ENCODE results near the gene NSUN7. TPM values are rescaled to one million over a fixed set of nuclear protein-coding genes. Genes with fewer than 3 reads are reported as not detected.

NSUN7 gene
- total RNA-seq, 2 experiments from 2014 or later: 0.19 to 0.27 TPM

DNA sequence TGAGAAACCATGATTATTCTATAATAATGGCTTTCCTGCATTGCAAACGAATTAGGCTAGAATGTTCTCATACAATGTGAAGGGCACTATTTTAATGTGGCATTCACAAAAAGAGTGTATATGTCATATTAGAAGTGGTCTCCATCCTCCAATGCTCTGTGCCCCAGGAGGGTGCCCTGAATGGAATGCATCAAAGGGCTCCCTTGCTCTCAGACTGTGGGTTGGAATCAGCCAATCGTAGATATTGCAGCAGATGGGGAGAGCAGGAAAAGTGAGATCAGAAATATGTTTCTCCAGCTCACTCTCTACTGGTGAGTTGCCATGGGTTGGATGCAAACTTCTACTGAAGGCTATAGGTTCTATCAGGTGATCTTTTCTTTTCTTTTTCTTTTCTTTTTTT, 11.9 kb upstream of the NSUN7 start:
- no peak for DNase-seq
- H3K27me3 Mint-ChIP-seq (ENCODE audit: low read depth): peaks cover 2% of the 10 kb centered on the region
- intact Hi-C loops (cut with micrococcal nuclease): loop anchor here (1.0 kb wide), 3 partner anchors 105 to 186 kb away; no protein-coding TSS in a partner anchor
- CTCF ChIA-PET: interaction anchor here (0.6 to 4.3 kb wide), 6 partner anchors 8 to 187 kb away, joined by 3 to 17 read pairs (median 5); no protein-coding TSS in a partner anchor
- H3K4me3 Mint-ChIP-seq: no peak overlapping the region
- H3K36me3 Mint-ChIP-seq (ENCODE audit: low read depth): no peaks in the 10 kb centered on the region
- H3K4me1 Mint-ChIP-seq (ENCODE audit: low read depth): peaks cover under 1% of the 10 kb centered on the region
- H3K27ac Mint-ChIP-seq: no peak overlapping the region
- H3K9me3 Mint-ChIP-seq: no peaks in the 10 kb centered on the region

DNA sequence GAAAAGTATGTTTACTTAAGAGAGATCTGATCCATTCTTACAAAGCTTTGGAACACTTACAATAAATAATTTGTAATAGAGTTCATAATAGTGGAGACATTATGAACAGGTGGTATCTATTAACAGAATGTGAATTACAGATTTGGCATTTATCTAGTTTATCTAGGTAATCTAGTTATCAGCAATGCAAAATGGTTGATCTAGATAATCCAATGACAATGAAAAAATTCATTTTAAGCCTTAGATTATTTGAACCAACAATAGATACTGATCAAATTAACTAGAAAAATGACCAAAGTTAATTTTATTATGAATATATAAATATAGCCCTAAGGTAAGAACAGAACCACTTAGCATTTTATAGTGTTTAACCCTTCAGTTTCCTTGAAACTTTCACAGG, 10.4 kb upstream of the NSUN7 start:
- intact Hi-C loops (cut with micrococcal nuclease): no loop called here
- H3K27me3 Mint-ChIP-seq (ENCODE audit: low read depth): peaks cover 2% of the 10 kb centered on the region
- no peaks in the 10 kb centered on the region for H3K36me3 Mint-ChIP-seq (ENCODE audit: low read depth)
- H3K4me3 Mint-ChIP-seq: no peak overlapping the region
- H3K4me1 Mint-ChIP-seq (ENCODE audit: low read depth): no peaks in the 10 kb centered on the region
- no peak for DNase-seq
- H3K9me3 Mint-ChIP-seq: no peaks in the 10 kb centered on the region
- CTCF ChIA-PET: interaction anchor here (0.6 kb wide), 3 partner anchors 37 to 98 kb away, joined by 3 to 5 read pairs (median 4); no protein-coding TSS in a partner anchor
- no peak overlapping the region for H3K27ac Mint-ChIP-seq

DNA sequence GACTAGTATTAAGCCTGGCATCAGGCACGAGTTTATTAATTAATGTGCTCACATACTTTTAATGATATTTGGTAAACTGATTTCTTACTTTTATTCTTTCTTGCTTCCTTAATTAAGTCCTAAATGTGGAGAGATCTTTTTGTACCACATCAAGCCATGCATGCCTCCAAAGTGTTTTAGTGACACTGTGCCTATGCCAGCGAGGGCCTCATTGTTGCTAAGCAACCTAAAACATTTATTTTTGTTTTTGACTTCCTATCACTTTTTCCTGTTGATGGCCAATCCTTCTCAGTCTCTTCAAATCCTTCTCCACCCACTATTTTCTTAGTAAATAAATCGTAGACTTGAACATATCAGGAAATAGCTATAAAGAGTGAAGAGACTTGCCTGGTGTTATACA, 5.5 kb upstream of the NSUN7 start:
- Mint-ChIP-seq H3K27me3 (ENCODE audit: low read depth) (peaks cover 1% of the 10 kb centered on the region), H3K36me3 (ENCODE audit: low read depth) (no peaks in the 10 kb centered on the region), H3K27ac (no peak overlapping the region), H3K9me3 (no peaks in the 10 kb centered on the region), H3K4me1 (ENCODE audit: low read depth) (no peaks in the 10 kb centered on the region), H3K4me3 (no peak overlapping the region)
- DNase-seq: no peak
- intact Hi-C loops (cut with micrococcal nuclease): loop anchor here (5.0 kb wide), 1 partner anchor 468 kb away; the partner anchor contains the start of gene APBB2
- CTCF ChIA-PET: interaction anchor here (0.7 to 1.5 kb wide), 2 partner anchors 100 to 328 kb away, joined by 3 to 4 read pairs; no protein-coding TSS in a partner anchor

DNA sequence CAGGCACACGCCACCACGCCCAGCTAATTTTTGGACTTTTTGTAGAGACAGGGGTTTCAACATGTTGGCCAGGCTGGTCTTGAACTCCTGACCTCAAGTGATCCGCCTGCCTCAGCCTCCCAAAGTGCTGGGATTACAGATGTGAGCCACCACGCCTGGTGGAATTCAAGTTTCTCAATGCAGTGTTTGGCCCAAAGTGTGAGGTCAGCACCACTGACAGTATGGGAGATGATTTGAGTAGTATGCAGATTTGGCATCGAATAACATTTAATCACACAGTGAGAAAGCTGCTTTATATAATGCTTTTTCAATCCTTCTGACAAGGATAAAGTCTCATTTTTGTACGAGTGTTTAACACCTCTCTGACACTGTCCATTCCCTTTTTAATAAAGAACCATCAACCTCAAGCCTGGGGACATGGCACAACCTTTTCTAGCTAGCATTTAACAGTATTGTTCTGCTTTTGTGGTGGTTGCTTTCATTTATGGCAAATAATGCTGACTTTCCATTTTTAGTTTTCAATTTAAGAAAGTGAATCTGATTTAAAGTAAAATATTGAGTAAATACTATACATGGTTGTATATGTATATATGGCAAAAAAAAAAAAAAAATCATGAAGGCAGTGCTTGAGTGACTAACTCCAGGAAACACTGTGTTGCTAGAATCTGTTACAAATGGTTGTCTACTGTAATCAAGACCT, 4.3 kb upstream of the NSUN7 start:
- CTCF ChIA-PET: interaction anchor here (0.7 to 1.3 kb wide), 4 partner anchors 8 to 245 kb away, joined by 3 read pairs; no protein-coding TSS in a partner anchor
- Mint-ChIP-seq H3K4me1 (ENCODE audit: low read depth) (no peaks in the 10 kb centered on the region), H3K4me3 (no peak overlapping the region), H3K27ac (no peak overlapping the region), H3K27me3 (ENCODE audit: low read depth) (peaks cover 3% of the 10 kb centered on the region), H3K36me3 (ENCODE audit: low read depth) (no peaks in the 10 kb centered on the region), H3K9me3 (no peaks in the 10 kb centered on the region)
- DNase-seq: no peak
- intact Hi-C loops (cut with micrococcal nuclease): no loop called here

DNA sequence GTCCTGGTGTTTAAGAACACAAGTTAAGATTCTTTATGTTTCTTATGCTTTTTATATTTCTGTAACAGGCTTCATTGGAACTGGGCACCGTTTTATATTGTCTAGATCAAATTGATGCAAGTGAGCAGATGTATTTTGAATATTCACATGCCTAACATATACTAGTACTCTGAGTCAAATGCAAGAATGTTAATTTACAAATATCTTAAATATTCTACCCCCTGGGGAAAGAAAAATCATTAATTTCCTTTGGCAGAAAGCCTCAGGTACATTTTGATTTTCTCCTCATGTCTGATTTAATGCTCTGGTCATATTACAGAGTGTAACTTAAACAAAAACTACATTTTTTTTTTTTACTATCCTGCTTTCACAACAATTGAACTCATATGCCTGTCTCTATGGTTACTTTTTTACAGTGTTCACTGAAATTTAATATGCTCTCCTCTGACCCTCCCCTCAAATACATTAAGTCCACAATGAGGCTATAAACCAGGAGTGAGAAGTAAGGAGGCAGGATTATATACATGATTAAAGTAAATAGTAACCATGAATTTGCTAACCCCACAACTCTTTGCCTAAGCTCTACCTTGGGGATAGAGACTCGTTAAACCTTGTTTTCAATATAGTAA, 2.4 kb upstream of the NSUN7 start:
- no peaks in the 10 kb centered on the region for H3K9me3 Mint-ChIP-seq
- H3K4me1 Mint-ChIP-seq (ENCODE audit: low read depth): peaks cover 4% of the 10 kb centered on the region
- no peak overlapping the region for H3K27ac Mint-ChIP-seq
- H3K27me3 Mint-ChIP-seq (ENCODE audit: low read depth): peaks cover 19% of the 10 kb centered on the region
- CTCF ChIA-PET: interaction anchor here (0.5 to 0.9 kb wide), 3 partner anchors 38 to 244 kb away, joined by 3 to 7 read pairs (median 4); no protein-coding TSS in a partner anchor
- intact Hi-C loops (cut with micrococcal nuclease): no loop called here
- no peaks in the 10 kb centered on the region for H3K36me3 Mint-ChIP-seq (ENCODE audit: low read depth)
- no peak overlapping the region for H3K4me3 Mint-ChIP-seq
- no peak for DNase-seq

DNA sequence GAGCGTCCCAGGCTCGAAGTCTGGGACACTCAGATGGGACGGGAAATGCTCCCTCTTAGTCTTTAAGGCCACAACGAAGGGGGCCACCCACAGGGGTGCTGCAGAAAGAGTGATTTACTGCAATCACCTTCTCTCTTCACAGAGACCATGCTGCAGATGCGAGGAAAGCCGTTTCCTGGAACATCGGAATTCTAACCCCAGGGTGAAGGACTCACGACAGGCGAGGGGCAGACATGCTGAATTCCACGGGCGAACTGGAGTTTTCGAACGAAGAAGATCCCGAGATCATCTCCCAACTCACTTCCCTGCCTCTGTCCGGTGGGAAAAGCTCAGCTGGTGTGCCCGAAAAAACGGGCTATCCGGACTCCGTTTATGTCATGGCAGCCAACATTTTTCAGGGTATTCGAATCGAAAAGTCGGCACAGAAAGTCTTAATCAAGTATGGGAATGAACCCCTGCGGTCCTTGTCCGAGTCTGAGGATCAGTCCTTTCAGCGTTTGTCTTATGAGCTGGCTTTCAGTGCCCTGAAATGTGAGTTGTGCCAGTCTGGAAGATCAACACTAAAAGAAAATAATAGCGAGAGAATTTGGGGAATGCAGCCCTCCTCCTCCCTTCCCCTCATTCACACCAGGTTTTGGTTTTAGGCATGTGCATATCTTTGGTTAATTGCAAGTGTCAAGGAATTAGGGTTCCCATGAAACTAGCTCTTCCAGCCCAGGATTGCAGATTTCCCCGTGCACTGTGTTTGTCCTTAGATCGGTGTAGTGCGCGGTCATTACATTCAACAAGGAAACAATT, 905 bp downstream of the NSUN7 start:
- peaks cover 4% of the 10 kb centered on the region for H3K4me1 Mint-ChIP-seq (ENCODE audit: low read depth)
- no peaks in the 10 kb centered on the region for H3K36me3 Mint-ChIP-seq (ENCODE audit: low read depth)
- peaks cover 21% of the 10 kb centered on the region for H3K27me3 Mint-ChIP-seq (ENCODE audit: low read depth)
- intact Hi-C loops (cut with micrococcal nuclease): no loop called here
- H3K27ac Mint-ChIP-seq: no peak overlapping the region
- CTCF ChIA-PET: interaction anchor here (0.6 to 1.4 kb wide), 2 partner anchors 90 to 101 kb away, joined by 3 to 7 read pairs; no protein-coding TSS in a partner anchor
- no peaks in the 10 kb centered on the region for H3K9me3 Mint-ChIP-seq
- peak overlapping the region; percentile 63 for H3K4me3 Mint-ChIP-seq
- no peak for DNase-seq

DNA sequence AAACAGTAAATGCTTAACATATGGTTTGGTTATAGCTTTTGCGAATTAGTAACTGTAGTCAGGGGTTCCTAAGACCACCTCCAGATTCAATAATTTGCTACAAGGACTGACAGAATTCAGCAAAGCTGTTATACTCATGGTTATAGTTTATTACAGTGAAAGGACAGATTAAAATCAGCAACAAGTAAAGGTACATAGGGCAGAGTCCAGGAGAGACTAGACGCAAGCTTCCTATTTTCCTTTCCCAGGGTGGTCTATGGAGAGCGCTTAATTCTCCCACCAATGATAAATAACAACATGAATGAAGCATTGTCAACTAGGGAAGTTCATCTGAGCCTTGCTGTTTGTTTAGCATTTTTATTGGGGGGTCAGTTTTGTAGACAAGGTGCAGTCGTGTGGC, 5.9 kb downstream of the NSUN7 start:
- no peak for DNase-seq
- Mint-ChIP-seq H3K4me3 (no peak overlapping the region), H3K27ac (no peak overlapping the region), H3K4me1 (ENCODE audit: low read depth) (peaks cover 4% of the 10 kb centered on the region), H3K36me3 (ENCODE audit: low read depth) (no peaks in the 10 kb centered on the region), H3K27me3 (ENCODE audit: low read depth) (peaks cover 16% of the 10 kb centered on the region), H3K9me3 (no peaks in the 10 kb centered on the region)
- intact Hi-C loops (cut with micrococcal nuclease): no loop called here
- CTCF ChIA-PET: no interaction called here

DNA sequence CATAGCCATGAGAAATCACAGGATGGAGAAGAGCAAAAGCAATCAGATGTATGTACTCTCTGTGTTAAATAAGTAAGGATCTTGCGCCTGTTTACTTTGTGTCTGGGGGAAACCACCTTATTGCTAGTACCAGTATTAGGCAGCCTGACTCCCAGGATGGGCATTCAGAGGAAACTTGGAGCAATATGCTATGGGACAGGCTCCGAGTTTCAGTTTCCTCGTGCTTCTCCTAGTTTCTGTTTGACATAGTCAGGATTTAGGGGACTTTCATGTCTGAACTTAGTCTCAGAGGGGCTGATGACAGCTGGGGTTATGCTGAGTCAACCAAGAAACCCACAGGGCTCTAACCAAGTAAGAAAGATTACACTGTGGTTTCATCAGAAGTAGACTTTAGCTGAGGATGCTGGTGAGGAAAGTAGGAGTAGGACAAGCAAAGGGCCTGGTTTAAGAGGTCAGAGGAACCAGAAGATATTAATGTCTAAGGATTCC, 13.5 kb downstream of the NSUN7 start:
- intact Hi-C loops (cut with micrococcal nuclease): loop anchor here (1.0 kb wide), 2 partner anchors 90 to 146 kb away; no protein-coding TSS in a partner anchor
- H3K27ac Mint-ChIP-seq: peak overlapping the region; percentile 8
- no peaks in the 10 kb centered on the region for H3K36me3 Mint-ChIP-seq (ENCODE audit: low read depth)
- H3K4me3 Mint-ChIP-seq: no peak overlapping the region
- H3K9me3 Mint-ChIP-seq: no peaks in the 10 kb centered on the region
- DNase-seq: peak; percentile 71
- H3K27me3 Mint-ChIP-seq (ENCODE audit: low read depth): peaks cover 2% of the 10 kb centered on the region
- CTCF ChIA-PET: no interaction called here
- H3K4me1 Mint-ChIP-seq (ENCODE audit: low read depth): peaks cover 11% of the 10 kb centered on the region

DNA sequence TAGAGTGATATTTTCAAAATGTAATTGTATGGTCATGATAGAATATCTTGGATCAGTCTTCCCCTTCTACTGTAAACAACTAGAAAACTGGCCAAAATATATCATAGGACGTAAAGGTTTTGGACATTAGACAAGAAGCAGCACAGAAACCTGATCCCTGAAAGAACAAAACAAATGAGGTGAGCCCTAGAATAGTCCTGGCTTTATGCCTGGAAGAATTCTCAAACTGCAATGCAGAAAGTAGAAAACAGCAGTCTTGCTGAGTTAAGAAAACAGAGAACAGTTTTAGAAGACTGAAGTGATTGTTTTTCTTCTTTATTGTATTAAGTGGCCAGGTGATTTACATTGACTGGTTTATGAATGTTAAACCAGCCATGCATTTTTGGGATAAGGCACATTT, 19.5 kb downstream of the NSUN7 start:
- Mint-ChIP-seq H3K36me3 (ENCODE audit: low read depth) (no peaks in the 10 kb centered on the region), H3K4me3 (no peak overlapping the region), H3K4me1 (ENCODE audit: low read depth) (no peaks in the 10 kb centered on the region), H3K27me3 (ENCODE audit: low read depth) (peaks cover 4% of the 10 kb centered on the region), H3K27ac (no peak overlapping the region), H3K9me3 (no peaks in the 10 kb centered on the region)
- intact Hi-C loops (cut with micrococcal nuclease): no loop called here
- CTCF ChIA-PET: no interaction called here
- no peak for DNase-seq

DNA sequence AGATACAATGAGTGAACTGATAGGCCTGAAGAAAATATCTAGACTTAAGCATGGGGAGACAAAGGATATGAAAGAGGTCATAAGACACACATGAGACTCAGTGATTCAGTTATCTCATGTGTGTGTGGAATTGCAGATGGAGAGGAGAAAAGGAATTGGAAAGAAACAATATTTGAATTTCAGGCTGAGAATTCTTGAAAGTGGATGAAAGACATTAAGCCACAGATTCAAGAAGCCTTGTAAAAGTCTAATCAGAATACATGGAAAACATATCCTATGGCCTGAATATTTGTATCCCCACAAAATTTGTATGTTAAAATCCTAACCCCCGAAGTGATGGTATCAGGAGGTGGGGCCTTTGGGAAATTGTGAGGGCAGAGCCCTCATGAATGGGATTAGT, 28.3 kb downstream of the NSUN7 start:
- Mint-ChIP-seq H3K4me1 (ENCODE audit: low read depth) (no peaks in the 10 kb centered on the region), H3K36me3 (ENCODE audit: low read depth) (peaks cover 2% of the 10 kb centered on the region), H3K9me3 (peaks cover 4% of the 10 kb centered on the region), H3K4me3 (no peak overlapping the region), H3K27ac (no peak overlapping the region), H3K27me3 (ENCODE audit: low read depth) (peaks cover 9% of the 10 kb centered on the region)
- intact Hi-C loops (cut with micrococcal nuclease): no loop called here
- CTCF ChIA-PET: interaction anchor here (0.6 kb wide), 1 partner anchor 162 kb away, joined by 3 read pairs; no protein-coding TSS in a partner anchor
- no peak for DNase-seq

DNA sequence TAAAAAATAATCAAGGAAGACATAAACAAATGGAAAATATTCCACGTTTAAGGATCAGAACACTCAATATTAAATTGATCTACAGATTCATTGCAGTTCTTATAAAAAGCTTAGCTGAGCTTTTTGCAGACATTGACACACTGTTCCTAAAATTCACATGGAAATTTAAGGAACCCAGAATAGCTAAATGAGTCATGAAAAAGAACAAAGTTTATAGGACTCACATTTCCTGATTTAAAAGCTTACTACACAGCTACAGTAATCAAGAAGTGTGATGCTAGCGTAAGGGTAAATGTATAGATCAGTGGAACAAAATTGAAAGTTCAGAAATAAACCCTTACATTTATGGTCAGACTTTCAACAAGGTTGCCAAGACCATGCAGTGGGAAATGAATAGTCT, 33.1 kb downstream of the NSUN7 start:
- H3K27ac Mint-ChIP-seq: no peak overlapping the region

DNA sequence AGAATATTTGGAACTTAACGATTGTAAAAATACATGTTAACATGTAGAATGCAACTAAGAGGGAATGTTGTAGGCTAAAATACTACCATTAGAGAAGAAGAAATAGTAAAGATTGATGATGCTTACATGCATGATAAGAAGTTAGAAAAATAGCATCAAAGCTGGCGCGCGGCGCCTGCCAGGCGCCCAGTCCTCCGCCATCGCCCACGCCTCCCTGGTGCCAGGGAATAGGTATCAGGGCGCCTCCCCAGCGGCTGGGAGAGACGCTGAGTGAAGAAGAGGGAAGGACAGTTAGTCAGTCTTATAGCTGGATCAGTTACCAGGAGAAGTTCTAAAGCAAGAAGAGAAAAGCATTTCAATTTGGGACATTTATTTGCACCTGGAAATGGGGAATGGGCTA, 36.0 kb downstream of the NSUN7 start:
- CTCF ChIA-PET: interaction anchor here (1.1 kb wide), 1 partner anchor 10 kb away, joined by 4 read pairs; no protein-coding TSS in a partner anchor
- intact Hi-C loops (cut with micrococcal nuclease): no loop called here
- no peaks in the 10 kb centered on the region for H3K9me3 Mint-ChIP-seq
- H3K4me1 Mint-ChIP-seq (ENCODE audit: low read depth): no peaks in the 10 kb centered on the region
- DNase-seq: no peak
- H3K4me3 Mint-ChIP-seq: no peak overlapping the region
- H3K27me3 Mint-ChIP-seq (ENCODE audit: low read depth): peaks cover 6% of the 10 kb centered on the region
- H3K36me3 Mint-ChIP-seq (ENCODE audit: low read depth): no peaks in the 10 kb centered on the region
- no peak overlapping the region for H3K27ac Mint-ChIP-seq

More for the DNA sequence above, 33.1 kb downstream of the NSUN7 start:
- Mint-ChIP-seq H3K36me3 (ENCODE audit: low read depth) (peaks cover 2% of the 10 kb centered on the region), H3K4me3 (no peak overlapping the region), H3K4me1 (ENCODE audit: low read depth) (no peaks in the 10 kb centered on the region), H3K9me3 (peaks cover 3% of the 10 kb centered on the region), H3K27me3 (ENCODE audit: low read depth) (peaks cover 8% of the 10 kb centered on the region)
- CTCF ChIA-PET: no interaction called here
- intact Hi-C loops (cut with micrococcal nuclease): no loop called here
- no peak for DNase-seq
